Jurkat, Clone E6-1 (cell line): ENCODE data around the gene PFN4. TPM values are rescaled to one million over a fixed set of nuclear protein-coding genes. Genes with fewer than 3 reads are reported as not detected.
"Not testable (repeated sequence)": the region's sequence is repeated elsewhere in the genome, so short reads cannot be mapped to it uniquely, and the experiment has no call there.

Experiments used
- DNase-seq: peaks from one replicate; pipeline ENCODE4 v3.0.0-alpha.2; 2011; ENCODE audit warnings: low read depth, low spot score
- H3K4me3 ChIP-seq: 2 replicates; pipeline ENCODE4 v1.5.1; 2011; ENCODE audit warnings: mild to moderate bottlenecking, low read length, control low read depth, moderate library complexity
- polyA plus RNA-seq: library from polyadenylated mRNA; unstranded; fragments of >200 nt; gene quantifications from one replicate; pipeline ENCODE4 v1.2.1, GENCODE V29; 2012; ENCODE audit warnings: missing spikeins; ENCODE audit not compliant: insufficient read length, insufficient read depth

Gene PFN4, protein sequence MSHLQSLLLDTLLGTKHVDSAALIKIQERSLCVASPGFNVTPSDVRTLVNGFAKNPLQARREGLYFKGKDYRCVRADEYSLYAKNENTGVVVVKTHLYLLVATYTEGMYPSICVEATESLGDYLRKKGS
- polyA plus RNA-seq: not detected

DNA sequence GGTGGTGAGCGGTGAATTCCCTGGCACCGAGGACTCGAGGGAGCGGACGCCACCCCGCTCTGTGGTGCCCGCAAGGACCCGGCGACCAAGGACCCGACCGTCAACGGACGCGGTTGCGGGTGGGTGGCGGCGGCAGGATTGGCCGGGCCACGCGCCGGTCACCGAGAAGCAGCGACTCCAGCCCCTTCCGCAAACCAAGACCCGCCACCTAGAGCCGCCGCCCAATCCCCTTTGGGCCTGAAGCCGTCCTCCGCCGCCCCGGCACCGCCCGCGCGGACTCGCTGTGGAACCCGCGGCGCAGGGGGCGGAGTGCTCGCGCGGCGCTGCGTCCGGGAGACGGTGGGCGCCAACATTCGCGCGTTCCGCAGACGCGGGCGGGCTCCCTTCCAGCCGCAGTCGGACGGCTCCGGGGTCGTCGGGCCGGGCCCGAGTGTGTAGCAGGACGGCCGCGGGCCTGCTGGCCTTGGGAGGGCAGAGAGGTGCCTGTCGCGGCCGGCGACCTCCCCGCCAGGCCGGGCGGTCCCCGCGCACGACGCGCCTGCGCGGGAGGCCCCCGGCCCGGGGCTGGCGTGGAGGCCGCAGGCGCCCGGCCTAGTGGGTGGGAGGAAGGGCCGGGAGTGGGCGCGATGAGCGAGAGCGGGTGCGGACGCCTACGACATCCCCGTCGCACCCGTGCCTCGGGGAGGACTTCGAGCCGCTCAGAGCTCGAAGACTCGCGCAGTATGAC is at the start of gene PFN4, which contains the start of gene FAM228B:
TSS of gene PFN4 (minus strand) at position 140 of the 727 bp plus-strand sequence. CDS start 799 bp downstream, outside the sequence.
TSS of gene FAM228B (plus strand) at position 275 of the 727 bp plus-strand sequence. CDS start 893 bp downstream, outside the sequence.
- no peak within 1 kb of the TSS for H3K4me3 ChIP-seq
- DNase-seq: no peak

DNA sequence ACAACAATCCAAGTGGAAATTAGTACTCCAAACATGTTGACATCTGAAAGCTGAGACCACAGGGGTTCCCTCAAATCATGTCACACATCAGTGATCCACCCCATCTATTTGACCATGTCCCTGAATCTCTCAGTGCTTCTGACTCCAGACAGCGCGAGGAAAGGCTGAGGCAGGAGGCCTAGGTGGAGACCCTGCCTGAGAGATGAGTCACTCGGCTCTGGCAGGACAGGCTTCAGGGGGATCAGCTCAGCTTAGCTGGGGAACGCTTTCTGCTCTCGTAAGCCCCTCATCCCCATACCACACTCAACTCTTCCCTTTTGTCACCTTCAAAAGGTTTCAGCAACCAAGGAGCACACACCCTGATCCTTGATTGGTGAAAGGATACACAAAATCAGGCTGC is 45.9 kb upstream of the PFN4 start:
- no peak overlapping the region for H3K4me3 ChIP-seq
- no peak for DNase-seq

DNA sequence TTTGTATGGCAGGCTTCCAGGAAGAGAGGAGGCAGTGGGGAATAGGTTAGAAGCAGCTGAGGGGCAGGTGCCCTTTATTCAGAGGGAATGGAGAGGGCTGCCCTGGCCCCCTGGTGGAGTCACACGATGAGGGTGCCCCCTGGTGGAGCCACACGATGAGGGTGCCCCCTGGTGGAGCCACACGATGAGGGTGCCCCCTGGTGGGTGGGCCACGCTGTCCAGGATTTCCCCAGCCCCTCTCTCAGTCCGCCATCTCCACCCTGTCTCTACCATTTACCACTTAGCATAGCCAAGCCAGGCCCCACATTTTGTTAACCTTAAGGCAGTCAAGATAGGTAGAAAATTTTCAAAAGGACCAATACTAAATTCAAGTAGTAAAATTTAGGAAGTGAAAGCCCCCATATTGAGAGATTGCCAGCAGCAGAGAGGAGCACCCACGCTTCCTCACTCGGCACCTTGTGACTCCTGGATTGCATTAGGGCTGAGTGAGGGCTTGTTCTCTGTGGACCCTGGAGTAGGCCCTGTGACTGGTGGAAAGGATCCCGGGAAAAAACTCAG is 41.4 kb upstream of the PFN4 start:
- no peak overlapping the region for H3K4me3 ChIP-seq
- DNase-seq: peak; percentile 30

DNA sequence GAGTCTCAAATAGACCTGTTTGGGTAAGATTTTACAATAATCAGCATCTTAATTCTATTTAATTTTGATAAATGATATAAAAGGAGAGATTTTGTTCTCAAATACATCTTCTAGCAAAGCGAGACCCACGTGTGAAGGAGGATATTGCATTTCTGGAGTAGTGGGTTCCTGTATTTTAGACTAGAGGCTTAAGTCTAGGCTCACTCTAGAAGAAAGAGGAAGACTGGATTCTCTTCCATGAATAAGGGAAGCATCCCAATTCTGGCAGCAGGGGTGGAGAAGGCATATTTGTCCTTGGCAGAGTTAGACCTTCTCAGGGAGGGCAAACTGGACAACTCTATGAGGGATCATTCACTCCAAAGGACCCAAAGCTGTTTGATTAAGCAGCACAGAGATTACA is 40.5 kb upstream of the PFN4 start:
- no peak for DNase-seq
- H3K4me3 ChIP-seq: no peak overlapping the region

DNA sequence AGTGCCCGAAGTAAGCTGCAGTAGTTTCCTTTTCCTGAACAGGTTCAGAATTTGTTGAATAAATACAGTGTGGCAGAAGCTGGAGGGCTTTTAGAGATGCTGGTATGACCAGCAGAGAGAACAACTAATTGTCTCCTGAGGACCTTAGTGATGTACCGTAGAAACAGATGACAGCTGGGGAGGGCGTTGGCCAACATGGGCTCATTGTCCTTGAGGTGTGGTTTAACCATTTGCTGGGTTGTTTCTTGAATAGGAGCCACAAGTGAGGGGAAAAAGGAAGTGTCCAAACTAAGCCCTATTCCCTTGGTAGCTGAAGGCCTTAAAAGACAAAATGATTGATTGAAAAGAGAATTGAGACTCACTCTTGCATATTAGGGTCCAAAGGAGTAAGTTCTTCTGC is 40.1 kb upstream of the PFN4 start:
- DNase-seq: no peak
- no peak overlapping the region for H3K4me3 ChIP-seq

DNA sequence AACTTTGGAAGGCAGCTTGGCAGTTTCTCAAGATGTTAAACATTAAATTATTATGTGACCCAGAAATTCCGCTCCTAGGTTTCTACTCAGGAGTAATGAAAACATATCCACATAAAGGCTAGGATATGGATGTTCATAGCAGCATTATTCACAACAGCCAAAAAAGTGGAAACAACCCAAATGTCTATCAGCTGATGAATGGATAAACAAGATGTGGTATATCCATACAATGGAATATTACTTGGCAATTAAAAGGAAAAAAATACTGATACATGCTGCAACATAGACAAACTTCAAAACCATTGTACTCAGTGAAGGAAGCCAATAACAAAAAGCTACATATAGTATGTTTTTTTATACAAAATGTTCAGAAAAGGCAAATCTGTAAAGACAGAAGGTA is 39.4 kb upstream of the PFN4 start:
- no peak for DNase-seq
- no peak overlapping the region for H3K4me3 ChIP-seq

DNA sequence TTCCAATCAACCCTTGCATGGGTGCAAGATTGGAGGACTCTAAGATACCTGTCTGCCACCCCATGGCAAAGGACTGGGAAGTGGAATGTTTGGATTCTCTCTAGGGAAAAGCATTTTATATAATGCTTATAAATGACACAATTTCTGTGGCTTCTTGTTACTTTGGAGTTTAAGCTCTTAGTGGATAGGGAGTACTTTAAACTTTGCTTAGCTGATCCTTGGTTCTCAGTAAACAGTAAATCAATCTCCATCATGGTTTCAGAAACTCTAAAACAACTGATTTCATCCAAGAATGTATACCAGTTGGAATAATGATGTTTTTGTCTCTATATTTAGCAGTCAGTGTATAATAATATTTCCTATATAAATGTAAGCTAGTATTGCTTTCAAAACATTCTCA is 37.6 kb upstream of the PFN4 start:
- DNase-seq: no peak

DNA sequence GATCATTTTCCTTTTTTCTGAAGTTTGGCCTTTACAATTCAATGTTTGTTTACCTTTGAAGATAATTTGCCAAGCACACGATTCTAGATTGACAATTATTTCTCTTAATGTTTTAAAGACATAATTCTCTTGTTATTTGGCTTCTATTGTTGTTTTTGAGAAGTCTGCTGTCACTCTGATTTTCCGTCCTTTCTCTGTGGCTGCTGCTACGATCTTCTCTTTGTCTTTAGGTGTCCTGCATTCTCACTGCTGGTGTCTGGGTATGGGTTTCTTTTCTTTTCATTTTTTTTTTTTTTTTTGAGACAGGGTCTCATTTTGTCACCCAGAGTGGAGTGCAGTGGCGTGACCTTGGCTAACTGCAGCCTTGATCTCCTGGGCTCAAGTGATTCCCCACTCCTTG is 36.6 kb upstream of the PFN4 start:
- DNase-seq: no peak

More for the DNA sequence above, 37.6 kb upstream of the PFN4 start:
- no peak overlapping the region for H3K4me3 ChIP-seq

DNA sequence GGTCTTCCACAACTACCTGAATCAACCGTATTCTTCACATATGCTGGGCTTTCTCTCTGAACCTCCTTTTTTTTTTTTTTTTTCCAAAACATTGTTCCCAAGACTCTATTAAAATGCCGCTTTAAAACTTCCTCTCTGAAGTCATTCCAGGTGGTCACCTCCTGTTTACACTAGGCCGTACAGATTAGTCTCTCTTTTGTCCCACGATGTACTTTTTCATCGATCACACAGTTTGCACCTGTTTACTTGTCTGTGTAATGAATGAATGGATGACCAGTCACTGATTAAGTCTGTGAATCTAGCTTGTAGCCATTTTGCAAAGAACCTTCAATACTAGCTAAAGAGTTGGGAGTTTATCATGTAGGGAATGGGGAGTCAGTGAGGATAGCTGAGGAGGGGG is 35.0 kb upstream of the PFN4 start:
- no peak overlapping the region for H3K4me3 ChIP-seq
- no peak for DNase-seq

More for the DNA sequence above, 36.6 kb upstream of the PFN4 start:
- H3K4me3 ChIP-seq: no peak overlapping the region

DNA sequence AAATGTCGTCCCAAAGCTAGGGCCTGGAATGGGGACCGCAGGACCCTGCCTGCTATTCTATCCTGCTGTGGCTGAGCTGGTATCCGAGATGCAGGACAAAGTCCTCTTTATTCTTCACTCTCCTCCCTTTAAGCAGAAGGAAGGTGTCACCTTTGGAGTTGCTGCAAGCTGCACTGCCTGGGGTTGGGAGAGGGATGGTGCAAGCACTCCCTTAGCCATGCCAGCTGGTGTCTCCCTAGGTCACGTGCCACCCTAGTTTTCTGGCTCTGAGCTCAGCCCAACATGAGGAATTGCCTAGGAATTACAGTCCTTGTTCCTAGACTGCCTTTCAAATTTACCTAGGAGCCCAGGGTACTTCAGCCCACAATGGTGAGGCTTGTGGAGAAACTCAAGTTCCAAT is 30.3 kb upstream of the PFN4 start:
- H3K4me3 ChIP-seq: no peak overlapping the region
- no peak for DNase-seq

DNA sequence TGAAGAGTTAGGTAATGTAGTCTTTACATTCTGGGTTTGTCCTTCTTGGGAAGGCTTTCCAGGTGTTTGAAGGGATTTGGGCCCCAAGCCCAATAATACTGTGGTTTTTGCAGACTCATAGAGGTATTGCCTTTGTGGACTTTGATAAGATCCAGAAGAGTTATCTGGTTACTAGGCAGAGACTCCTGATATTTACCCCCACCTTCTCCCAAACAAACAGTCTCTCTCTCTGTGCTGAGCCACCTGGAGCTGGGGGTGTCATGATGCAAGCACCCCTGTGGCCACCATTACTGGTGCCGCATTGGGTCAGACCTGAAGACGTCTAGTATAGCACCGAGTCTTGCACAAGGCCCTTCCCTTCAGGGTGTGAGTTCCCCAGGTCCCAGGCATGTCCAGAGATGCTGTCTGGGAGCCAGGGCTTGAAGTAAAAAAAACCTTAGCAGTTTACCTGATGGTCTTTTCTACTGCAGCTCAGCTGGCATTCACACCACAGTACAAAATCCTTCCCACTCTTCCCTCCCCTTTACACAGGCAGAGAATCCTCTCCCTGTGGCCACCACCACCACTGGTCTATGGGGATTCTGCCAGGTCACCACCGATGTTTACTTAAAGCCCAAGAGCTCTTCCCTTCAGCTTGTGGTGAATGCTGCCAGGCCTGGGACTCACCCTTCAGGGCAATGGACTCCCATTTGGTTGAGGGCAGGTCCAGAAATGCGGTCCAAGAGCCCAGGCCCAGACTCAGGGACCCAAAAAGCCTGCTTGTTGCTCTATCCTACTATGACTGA is 29.5 kb upstream of the PFN4 start:
- DNase-seq: no peak
- no peak overlapping the region for H3K4me3 ChIP-seq

DNA sequence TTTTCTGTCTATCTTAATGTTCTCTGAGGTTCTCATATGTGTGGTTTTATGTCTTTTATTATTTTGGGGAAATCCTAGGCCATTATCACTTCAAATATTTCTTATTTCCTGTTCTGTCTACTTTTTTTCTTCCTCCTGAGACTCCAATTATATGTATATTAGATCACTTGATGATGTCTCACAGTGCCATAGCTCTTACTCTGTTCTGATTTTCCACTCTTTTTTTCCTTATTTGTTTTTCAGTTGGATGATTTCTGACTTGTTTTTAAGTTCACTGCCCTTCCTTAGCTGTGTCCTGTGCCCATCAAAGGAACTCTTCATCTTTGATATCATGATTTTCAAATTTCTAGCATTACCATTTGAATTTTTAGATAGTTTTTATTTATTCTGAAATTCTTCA is 24.2 kb upstream of the PFN4 start:
- no peak overlapping the region for H3K4me3 ChIP-seq
- DNase-seq: no peak

DNA sequence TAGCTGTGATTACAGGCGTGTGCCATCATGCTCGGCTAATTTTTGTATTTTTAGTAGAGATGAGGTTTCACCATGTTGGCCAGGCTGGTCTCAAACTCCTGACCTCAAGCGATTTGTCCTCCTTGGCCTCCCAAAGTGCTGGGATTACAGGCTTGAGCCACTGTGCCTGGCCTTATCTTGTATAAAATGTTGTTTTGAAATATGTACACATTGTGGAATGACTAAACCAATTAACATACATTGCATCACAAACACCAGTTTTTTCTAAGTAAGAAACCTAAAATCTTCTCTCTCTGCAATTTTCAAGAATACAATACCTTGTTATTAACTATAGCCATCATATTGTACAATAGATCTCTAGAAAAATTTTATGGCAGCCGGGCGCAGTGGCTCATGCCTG is 17.2 kb upstream of the PFN4 start:
- not testable (repeated sequence) for H3K4me3 ChIP-seq, DNase-seq

DNA sequence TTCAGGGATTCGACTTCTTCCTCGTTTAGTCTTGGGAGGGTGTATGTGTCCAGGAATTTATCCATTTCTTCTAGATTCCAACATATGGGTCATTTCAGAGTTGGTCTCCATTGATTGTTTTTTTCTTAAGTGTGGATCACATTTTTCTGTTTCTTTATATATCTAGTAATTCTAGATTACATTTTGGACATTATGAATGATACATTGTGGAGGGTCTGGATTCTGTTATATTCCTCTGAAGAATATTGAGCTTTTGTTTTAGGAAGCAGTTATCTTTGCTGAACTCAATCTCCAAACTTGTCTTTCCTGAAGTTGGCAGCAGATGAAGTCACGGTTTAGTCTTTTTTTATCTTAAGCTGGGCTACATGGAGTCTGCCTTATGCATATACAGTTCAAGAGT is 9.4 kb upstream of the PFN4 start:
- no peak overlapping the region for H3K4me3 ChIP-seq

DNA sequence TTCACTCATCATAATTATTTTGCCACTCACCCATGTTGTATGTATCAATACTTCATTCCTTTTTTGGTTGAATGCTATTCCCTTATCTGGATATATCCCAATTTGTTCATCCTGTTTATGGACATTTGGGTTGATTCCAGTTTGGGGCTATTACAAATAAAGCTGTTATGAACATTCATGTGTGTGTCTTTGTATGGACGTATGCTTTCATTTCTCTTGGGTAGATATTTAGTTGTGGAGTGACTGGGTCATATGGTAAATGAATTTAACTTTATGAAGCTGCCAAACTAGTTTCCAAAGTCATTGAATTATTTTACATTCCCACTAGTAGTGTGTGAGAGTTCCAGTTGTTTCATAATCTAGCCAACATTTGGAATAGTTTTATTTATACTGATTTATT is 2.8 kb upstream of the PFN4 start:
- no peak for DNase-seq
- no peak overlapping the region for H3K4me3 ChIP-seq

More for the DNA sequence above, 9.4 kb upstream of the PFN4 start:
- no peak for DNase-seq

DNA sequence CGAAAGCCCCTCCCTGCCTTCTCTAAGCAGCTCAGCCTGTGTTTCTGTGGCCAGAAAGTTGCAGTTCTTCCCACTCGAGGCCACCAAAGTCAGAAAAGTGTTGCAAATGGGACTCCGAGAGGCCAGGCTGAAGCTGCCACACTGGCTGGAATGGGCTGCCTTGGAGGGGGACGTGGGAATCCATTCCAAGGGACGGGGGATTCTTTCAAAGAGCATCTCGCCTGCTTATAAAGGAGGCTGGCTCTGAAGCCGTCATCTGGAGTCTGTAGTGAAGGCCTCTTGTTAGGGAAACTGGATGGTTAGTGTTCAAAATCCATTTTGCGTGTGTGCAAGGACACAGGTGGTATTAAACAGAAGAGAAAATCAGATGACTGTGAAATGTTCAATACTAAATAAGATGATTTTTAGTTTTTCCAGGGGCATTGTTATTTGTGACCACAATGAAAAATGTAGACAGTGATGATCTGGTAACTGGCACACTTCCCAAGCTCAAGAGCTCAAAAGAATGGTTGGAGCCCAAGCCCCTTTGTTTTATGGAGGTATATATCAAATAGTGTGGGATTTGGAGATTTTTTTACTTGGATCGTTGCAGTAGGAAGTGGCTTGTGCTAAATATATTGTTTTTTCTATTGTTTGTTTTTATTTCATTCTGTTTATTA is 917 bp upstream of the PFN4 start:
- H3K4me3 ChIP-seq: no peak overlapping the region
- no peak for DNase-seq

DNA sequence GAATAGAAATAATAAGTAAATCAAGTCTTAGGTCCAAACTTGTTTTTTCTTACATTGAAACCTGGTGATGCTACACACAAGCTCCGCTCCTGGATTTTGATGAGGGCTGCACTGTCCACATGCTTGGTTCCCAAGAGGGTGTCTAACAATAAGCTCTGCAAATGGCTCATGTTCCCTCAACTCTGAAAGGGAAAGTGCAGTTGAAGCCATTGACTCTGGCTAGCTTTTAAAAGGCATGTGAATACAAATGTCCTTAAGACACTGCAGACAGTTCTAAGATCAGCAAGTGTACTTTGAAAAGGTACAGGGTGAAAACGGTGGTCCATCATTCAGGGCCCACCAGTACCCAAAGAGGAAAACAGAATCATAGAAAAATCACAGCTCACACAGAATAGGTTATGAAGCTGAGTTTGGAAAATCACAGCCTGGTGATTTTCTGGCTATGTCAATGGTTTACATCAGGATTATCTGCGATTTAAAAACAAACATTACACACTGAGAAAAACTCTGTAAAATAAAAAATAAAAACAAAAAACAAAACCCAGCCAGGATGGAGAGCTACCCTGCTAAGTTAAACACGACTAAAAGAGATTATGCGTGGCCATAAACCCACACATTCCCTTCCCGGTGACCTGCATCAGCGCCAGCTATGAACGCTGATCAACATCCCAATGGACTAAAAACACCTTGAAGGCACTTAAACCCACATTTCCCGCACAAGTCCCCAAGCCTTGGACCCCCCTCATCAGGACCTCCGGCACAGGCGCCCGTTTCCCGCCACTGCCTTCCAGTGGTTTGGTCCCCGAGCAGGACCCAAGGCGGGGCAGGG is 554 bp downstream of the PFN4 start:
- no peak overlapping the region for H3K4me3 ChIP-seq
- DNase-seq: no peak

DNA sequence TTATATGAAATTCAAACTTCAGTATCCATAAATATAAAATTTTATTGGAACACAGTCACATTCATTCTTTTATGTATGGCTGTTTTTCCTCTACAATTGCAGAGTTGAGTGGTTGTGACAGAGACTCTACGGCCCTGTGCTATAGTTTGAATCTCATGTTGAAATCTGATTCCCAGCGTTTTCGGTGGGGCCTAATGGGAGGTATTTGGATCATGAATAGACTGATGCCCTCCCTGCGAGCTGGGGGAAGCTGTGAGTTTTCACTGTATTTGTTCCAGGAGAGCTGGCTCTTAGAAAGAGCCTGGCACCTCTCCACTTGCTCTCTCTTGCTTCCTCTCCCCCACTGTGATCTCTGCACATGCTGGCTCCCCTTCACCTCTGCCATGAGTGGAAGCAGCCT is 1.7 kb downstream of the PFN4 start:
- DNase-seq: no peak
- H3K4me3 ChIP-seq: no peak overlapping the region

DNA sequence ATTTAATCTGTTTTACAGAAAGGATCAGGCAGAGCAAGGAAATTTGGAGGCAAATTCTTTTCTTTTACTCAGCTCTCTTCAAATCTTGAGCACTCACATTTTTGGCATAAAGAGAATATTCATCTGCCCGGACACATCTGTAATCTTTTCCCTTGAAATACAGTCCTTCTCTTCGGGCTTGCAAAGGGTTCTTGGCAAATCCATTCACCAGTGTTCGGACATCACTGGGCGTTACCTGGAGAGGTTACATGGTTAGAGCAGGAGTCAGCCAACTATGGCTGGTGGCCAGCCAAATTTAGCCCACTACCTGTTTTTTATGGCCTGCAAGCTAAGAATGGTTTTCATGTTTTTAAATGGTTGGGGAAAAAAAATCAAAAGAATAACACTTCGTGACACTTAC is 2.1 kb downstream of the PFN4 start:
- no peak overlapping the region for H3K4me3 ChIP-seq
- DNase-seq: no peak
